ENCODE measurements around the gene GSTA1.
"Not testable (repeated sequence)": the region's sequence is repeated elsewhere in the genome, so short reads cannot be mapped to it uniquely, and the experiment has no call there.

Gene GSTA1

DNA sequence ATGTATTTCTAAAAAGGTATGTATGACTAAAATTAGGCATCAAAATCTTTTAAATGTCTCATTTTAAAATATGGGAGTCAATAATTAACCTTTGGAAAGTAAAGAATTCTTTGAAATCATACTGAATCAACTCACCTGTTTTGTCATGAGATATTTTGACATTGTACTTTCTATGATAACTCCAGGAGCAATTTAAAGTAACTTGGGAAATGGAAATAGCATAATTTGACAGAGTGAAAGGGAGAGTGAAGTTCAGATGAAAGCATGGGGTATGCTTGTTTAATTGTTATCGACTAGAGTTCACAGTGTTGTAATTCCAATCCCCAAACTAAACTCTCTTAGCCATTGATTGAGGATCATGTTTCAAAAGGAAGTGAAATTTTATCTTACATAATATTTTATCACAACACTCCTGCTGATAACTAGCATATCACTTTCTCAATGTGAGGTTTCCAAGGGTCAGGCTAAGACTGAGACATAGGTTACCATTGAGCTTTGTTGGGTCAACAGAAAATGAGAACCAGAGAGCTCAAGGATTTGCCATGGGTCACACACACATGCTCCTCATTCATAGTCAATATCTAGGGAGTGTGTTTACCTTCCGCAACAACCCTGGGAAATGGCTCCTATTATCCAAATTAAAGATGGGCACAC, 2.3 kb downstream of the GSTA1 start:
- Histone ChIP-seq H3K27ac (ENCODE audit: low read length) (no peak overlapping the region), H3K4me3 (ENCODE audit: low read length) (no peak overlapping the region), H3K4me1 (ENCODE audit: insufficient read depth, low read length) (no peaks in the 10 kb centered on the region), H3K36me3 (ENCODE audit: insufficient read depth, low read depth, low read length) (no peaks in the 10 kb centered on the region), H3K27me3 (ENCODE audit: insufficient read depth, low read length) (no peaks in the 10 kb centered on the region), H3K9me3 (ENCODE audit: insufficient read depth, low read depth, low read length) (no peaks in the 10 kb centered on the region), H3K9ac (ENCODE audit: low read depth, low read length) (no peak overlapping the region)

DNA sequence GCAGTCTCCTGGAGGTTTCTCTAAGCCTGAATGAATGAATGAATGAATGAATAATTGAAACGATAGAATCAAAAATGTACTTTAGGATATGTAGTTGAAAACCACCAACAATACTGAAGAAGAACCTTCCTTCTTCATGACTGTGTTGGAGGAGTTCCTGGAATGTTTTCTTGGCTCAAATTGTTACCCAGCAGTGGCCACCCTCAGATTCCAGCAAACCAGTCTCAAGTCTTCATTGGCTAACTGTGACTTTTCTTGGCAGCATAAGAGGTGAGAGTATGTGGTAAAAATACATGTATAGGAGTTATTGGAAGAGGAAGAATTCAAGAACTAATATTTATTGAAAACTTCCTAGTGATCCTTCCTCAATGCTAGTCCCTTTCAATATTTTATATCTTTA, 4.3 kb downstream of the GSTA1 start:
- H3K27ac ChIP-seq (ENCODE audit: low read length); H3K9me3 ChIP-seq (ENCODE audit: insufficient read depth, low read depth, low read length); H3K4me1 ChIP-seq (ENCODE audit: insufficient read depth, low read length); H3K27me3 ChIP-seq (ENCODE audit: insufficient read depth, low read length); H3K9ac ChIP-seq (ENCODE audit: low read depth, low read length); H3K36me3 ChIP-seq (ENCODE audit: insufficient read depth, low read depth, low read length); H3K4me3 ChIP-seq (ENCODE audit: low read length): not testable (repeated sequence)

DNA sequence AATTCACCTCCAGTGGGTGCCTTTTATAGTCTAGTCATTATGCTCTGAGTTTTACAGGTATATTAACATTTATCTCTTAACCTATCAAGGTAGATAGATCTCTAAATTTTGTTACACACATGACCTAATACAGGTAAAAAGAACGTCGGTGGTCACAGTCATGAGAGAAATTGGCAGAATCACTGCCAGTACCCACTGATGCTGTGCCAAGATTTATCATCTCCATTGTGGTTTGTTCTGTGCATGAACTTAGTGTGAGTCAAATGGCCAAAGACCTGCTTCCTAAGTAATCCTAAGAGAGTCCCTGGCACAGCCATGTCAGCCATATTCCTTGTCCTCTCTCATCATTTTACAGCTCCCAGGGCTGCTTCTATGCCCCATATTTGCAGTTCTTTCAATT, 9.2 kb downstream of the GSTA1 start:
- H3K36me3 ChIP-seq (ENCODE audit: insufficient read depth, low read depth, low read length); H3K9ac ChIP-seq (ENCODE audit: low read depth, low read length); H3K4me3 ChIP-seq (ENCODE audit: low read length); H3K4me1 ChIP-seq (ENCODE audit: insufficient read depth, low read length); H3K9me3 ChIP-seq (ENCODE audit: insufficient read depth, low read depth, low read length); H3K27ac ChIP-seq (ENCODE audit: low read length); H3K27me3 ChIP-seq (ENCODE audit: insufficient read depth, low read length): not testable (repeated sequence)

DNA sequence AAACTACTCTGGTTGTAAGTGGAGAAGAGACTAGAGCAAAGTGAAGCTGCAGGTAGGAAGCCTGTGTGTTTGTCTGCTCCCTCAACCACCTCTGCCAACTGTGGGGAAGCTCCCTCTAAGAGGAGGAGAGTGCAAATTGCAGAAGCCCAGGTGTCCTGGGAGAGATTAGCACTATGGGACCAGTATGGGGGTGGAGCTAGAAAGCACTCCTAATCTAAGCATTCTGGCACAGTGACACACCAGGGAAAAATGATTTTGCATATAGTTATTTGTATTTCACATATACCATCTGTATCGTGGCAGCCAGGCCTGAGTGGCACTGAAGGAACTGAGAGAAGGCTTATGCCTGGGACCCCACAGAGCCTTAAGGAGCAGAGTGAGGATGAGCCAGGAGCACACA, 12.8 kb downstream of the GSTA1 start:
- Histone ChIP-seq H3K27me3 (ENCODE audit: insufficient read depth, low read length) (no peaks in the 10 kb centered on the region), H3K4me3 (ENCODE audit: low read length) (no peak overlapping the region), H3K36me3 (ENCODE audit: insufficient read depth, low read depth, low read length) (no peaks in the 10 kb centered on the region), H3K9me3 (ENCODE audit: insufficient read depth, low read depth, low read length) (no peaks in the 10 kb centered on the region), H3K4me1 (ENCODE audit: insufficient read depth, low read length) (no peaks in the 10 kb centered on the region), H3K27ac (ENCODE audit: low read length) (no peak overlapping the region), H3K9ac (ENCODE audit: low read depth, low read length) (no peak overlapping the region)

DNA sequence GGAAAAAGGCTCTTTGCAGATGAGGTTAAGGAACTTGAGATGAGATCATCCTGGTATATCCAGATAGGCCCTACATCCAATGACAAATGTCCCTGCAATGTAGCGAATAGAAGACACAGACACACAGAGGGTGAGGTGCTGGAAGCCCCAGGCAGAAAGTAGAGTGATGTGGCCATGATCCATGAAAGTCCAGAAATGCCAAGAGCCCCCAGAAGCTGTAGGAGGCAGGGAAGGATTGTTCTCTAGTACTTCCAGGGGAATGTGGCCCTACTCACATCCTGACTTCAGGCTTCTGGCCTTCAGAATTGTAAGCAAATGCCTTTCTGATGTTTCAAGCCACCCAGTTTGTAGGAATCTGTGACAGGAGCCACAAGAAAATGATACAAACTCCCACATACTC, 14.0 kb downstream of the GSTA1 start:
- H3K27me3 ChIP-seq (ENCODE audit: insufficient read depth, low read length); H3K9ac ChIP-seq (ENCODE audit: low read depth, low read length); H3K9me3 ChIP-seq (ENCODE audit: insufficient read depth, low read depth, low read length); H3K4me1 ChIP-seq (ENCODE audit: insufficient read depth, low read length); H3K4me3 ChIP-seq (ENCODE audit: low read length); H3K36me3 ChIP-seq (ENCODE audit: insufficient read depth, low read depth, low read length); H3K27ac ChIP-seq (ENCODE audit: low read length): not testable (repeated sequence)

DNA sequence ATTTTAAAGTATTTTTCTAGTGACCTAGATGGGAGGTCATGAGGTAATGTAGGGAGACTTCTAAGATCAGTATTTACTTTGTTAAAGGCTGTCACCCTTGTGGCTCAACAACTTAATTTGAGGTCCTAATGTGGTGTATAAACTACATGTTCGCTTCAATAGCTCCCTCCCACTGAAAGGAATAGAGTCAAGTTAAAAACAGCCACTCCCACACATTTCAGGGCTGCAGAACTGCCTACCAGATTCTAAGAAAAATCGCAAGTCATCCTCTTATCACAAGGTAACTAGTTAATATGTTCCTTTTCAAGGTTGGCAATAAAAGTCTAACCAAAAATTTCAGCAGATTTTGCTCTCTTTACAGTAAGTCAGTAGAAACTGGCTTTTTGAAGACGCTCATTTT, 15.1 kb downstream of the GSTA1 start:
- Histone ChIP-seq H3K4me1 (ENCODE audit: insufficient read depth, low read length) (no peaks in the 10 kb centered on the region), H3K27me3 (ENCODE audit: insufficient read depth, low read length) (no peaks in the 10 kb centered on the region), H3K9ac (ENCODE audit: low read depth, low read length) (no peak overlapping the region), H3K4me3 (ENCODE audit: low read length) (no peak overlapping the region), H3K36me3 (ENCODE audit: insufficient read depth, low read depth, low read length) (no peaks in the 10 kb centered on the region), H3K27ac (ENCODE audit: low read length) (no peak overlapping the region), H3K9me3 (ENCODE audit: insufficient read depth, low read depth, low read length) (no peaks in the 10 kb centered on the region)

DNA sequence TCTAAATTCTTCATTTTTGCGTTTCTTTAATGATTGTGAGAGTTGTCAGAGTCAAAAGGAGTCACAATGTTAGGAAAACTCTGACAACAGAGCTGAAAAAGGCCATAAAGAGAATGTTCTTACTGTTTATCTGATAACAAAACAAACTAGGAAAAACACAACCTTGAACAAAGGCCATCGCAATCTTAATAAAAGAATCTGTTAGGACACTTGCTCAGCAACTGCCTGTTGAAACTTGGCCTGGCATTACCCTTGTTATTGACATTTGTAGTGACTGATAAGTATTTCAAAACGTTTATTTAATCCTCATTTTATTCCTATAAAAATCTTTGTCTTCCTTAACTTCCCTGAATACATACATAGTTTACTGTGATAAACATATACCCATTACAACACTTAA, 15.7 kb downstream of the GSTA1 start:
- H3K36me3 ChIP-seq (ENCODE audit: insufficient read depth, low read depth, low read length), result no peaks in the 10 kb centered on the region
- no peak overlapping the region for H3K4me3 ChIP-seq (ENCODE audit: low read length)
- H3K9ac ChIP-seq (ENCODE audit: low read depth, low read length), result no peak overlapping the region
- H3K27me3 ChIP-seq (ENCODE audit: insufficient read depth, low read length), result no peaks in the 10 kb centered on the region
- no peaks in the 10 kb centered on the region for H3K4me1 ChIP-seq (ENCODE audit: insufficient read depth, low read length)
- H3K9me3 ChIP-seq (ENCODE audit: insufficient read depth, low read depth, low read length), result no peaks in the 10 kb centered on the region
- no peak overlapping the region for H3K27ac ChIP-seq (ENCODE audit: low read length)

DNA sequence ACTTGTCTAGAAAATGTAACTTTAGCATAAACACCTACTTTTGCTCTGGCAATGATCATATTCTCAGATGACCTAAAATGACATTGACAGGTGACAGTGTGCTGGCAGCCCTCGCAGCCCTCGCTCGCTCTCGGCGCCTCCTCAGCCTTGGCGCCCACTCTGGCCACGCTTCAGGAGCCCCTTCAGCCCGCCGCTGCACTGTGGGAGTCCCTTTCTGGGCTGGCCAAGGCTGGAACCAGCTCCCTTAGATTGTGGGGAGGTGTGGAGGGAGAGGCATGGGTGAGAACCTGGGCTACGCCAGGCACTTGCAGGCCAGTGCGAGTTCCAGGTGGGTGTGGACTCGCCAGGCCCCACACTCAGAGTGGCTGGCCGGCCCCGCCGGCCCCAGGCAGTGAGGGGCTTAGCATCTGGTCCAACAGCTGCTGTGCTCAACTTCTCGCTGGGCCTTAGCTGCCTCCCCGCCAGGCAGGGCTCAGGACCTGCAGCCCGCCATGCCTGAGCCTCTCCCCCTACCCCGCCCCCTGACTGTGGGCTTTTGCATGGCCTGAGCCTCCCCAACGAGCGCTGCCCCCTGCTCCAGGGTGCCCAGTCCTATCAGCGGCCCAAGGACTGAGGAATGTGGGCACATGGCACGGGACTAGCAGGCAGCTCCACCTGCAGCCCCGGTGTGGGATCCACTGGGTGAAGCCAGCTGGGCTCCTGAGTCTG, 17.2 kb downstream of the GSTA1 start:
- no peaks in the 10 kb centered on the region for H3K9me3 ChIP-seq (ENCODE audit: insufficient read depth, low read depth, low read length)
- H3K4me3 ChIP-seq (ENCODE audit: low read length), result no peak overlapping the region
- H3K9ac ChIP-seq (ENCODE audit: low read depth, low read length), result no peak overlapping the region
- no peaks in the 10 kb centered on the region for H3K4me1 ChIP-seq (ENCODE audit: insufficient read depth, low read length)
- H3K27ac ChIP-seq (ENCODE audit: low read length), result no peak overlapping the region
- no peaks in the 10 kb centered on the region for H3K27me3 ChIP-seq (ENCODE audit: insufficient read depth, low read length)
- H3K36me3 ChIP-seq (ENCODE audit: insufficient read depth, low read depth, low read length), result no peaks in the 10 kb centered on the region

DNA sequence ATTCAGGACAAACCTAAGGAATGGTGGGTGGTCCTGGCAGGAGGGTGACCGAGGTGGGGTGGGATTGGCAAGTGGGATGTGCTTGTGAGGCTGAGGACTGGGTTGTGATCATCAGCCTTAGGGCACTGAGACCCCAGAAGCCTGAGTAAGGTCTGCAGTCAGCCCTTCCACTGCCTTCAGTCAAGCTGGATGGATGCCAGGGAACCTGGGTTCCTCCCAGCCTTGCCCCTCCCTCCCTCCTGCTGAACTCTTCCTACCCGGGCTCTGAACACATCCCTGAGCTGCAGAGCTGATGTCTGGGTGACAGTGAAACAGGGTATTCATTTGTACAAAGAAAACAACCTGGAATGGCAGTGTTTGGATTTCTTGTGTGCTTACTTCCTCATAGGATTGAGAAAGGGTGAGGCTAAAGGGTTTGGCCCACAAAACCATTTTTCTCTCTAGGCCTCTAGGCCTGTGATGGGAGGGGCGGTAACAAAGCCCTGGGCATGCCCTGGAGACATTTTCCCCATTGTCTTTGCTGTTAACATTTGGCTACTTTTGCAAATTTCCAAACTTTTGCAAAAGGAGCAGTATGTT, 20.8 kb downstream of the GSTA1 start:
- not testable (repeated sequence) for H3K9ac ChIP-seq (ENCODE audit: low read depth, low read length); H3K27me3 ChIP-seq (ENCODE audit: insufficient read depth, low read length); H3K4me1 ChIP-seq (ENCODE audit: insufficient read depth, low read length); H3K36me3 ChIP-seq (ENCODE audit: insufficient read depth, low read depth, low read length); H3K9me3 ChIP-seq (ENCODE audit: insufficient read depth, low read depth, low read length); H3K4me3 ChIP-seq (ENCODE audit: low read length); H3K27ac ChIP-seq (ENCODE audit: low read length)

DNA sequence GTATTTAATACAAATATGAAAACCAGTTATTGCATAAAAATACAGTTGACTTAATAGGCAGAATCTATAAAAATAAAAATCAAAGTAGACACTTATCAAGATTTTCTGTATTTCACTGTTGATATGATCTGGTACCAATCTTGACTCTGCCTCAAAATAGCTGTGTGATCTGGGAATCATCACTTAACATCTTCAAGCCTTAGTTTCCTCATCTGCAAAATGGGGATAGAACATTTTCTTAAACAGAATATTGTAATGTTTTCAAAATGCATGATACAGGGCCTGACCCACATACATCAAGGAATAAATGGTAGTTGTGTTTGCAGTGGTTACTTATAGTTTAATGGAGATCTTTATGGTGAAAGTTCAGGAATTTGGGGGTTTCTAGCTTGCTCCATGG, 21.4 kb downstream of the GSTA1 start:
- not testable (repeated sequence) for H3K27me3 ChIP-seq (ENCODE audit: insufficient read depth, low read length); H3K4me1 ChIP-seq (ENCODE audit: insufficient read depth, low read length); H3K9ac ChIP-seq (ENCODE audit: low read depth, low read length); H3K27ac ChIP-seq (ENCODE audit: low read length); H3K36me3 ChIP-seq (ENCODE audit: insufficient read depth, low read depth, low read length); H3K9me3 ChIP-seq (ENCODE audit: insufficient read depth, low read depth, low read length); H3K4me3 ChIP-seq (ENCODE audit: low read length)

DNA sequence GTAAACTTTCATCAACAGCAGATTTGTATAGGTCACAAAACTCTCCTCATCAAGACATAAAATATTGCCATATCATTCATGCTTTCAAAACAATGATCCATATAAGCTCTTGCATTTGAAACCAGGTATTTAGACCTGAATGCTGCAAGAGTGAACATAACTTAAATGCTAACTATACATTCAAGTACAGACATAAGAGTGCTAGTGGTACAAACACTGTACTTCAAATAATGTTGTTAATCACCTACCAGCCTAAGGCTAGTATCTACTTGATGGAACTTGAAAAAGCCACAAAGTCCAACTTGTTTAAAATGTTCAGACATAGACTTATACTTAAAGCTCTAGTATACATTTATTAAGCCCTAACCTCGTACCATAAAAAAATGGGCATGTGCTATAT, 24.4 kb downstream of the GSTA1 start:
- H3K27me3 ChIP-seq (ENCODE audit: insufficient read depth, low read length), result no peaks in the 10 kb centered on the region
- no peak overlapping the region for H3K9ac ChIP-seq (ENCODE audit: low read depth, low read length)
- H3K4me3 ChIP-seq (ENCODE audit: low read length), result no peak overlapping the region
- H3K4me1 ChIP-seq (ENCODE audit: insufficient read depth, low read length), result no peaks in the 10 kb centered on the region
- no peaks in the 10 kb centered on the region for H3K36me3 ChIP-seq (ENCODE audit: insufficient read depth, low read depth, low read length)
- H3K9me3 ChIP-seq (ENCODE audit: insufficient read depth, low read depth, low read length), result no peaks in the 10 kb centered on the region
- no peak overlapping the region for H3K27ac ChIP-seq (ENCODE audit: low read length)

DNA sequence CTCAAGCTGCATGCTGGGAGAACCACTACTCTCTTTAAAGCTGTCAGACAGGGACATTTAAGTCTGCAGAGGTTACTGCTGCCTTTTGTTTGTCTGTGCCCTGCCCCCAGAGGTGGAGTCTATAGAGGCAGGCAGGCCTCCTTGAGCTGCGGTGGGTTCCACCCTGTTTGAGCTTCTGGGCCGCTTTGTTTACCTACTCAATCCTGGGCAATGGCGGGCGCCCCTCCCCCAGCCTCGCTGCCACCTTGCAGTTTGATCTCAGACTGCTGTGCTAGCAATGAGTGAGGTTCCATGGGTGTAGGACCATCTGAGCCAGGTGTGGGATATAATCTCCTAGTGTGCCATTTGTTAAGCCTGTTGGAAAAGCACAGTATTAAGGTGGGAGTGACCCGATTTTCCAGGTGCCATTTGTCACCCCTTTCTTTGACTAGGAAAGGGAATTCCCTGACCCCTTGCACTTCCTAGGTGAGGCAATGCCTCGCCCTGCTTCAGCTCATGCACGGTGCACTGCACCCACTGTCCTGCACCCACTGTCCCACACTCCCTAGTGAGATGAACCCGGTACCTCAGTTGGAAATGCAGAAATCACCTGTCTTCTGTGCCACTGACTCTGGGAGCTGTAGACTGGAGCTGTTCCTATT, 26.8 kb downstream of the GSTA1 start:
- not testable (repeated sequence) for H3K27me3 ChIP-seq (ENCODE audit: insufficient read depth, low read length); H3K9ac ChIP-seq (ENCODE audit: low read depth, low read length)

More for the DNA sequence above, 26.8 kb downstream of the GSTA1 start:
- H3K9me3 ChIP-seq (ENCODE audit: insufficient read depth, low read depth, low read length); H3K27ac ChIP-seq (ENCODE audit: low read length); H3K36me3 ChIP-seq (ENCODE audit: insufficient read depth, low read depth, low read length); H3K4me3 ChIP-seq (ENCODE audit: low read length); H3K4me1 ChIP-seq (ENCODE audit: insufficient read depth, low read length): not testable (repeated sequence)

All from iPS-20b (cell line).